NCI-H1417 treated with DMSO at 0.1 percent for 48 hours (cell line): ENCODE results near the gene AIFM3.

ENCODE experiments used
- DNase-seq: peaks from one replicate; lab custom pipeline; 2025; lab: John Stamatoyannopoulos, UW

The AIFM3 gene

GRCh38 chr22:20991252-20992055 is 24.4 kb downstream of the AIFM3 start:
- DNase-seq = no peak

DNA sequence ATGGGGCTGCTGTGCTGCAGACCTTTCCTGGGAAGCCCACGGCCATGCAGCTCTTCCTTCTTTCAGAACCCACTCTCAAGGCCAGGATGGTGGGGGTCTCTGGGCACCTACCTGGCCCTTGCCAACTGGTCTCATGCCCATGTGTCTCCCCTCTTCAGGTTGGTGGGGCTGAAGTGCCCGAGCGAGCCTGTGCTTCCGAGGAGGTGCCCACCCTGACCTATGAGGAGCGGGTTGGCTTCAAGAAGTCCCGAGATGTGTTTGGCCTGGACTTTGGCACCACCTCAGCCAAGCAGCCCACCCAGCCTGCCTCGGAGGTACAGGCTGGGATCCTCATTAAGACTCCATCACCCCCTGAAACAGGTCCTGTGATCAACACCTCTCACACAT is 25.0 kb downstream of the AIFM3 start:
- no peak for DNase-seq

DNA sequence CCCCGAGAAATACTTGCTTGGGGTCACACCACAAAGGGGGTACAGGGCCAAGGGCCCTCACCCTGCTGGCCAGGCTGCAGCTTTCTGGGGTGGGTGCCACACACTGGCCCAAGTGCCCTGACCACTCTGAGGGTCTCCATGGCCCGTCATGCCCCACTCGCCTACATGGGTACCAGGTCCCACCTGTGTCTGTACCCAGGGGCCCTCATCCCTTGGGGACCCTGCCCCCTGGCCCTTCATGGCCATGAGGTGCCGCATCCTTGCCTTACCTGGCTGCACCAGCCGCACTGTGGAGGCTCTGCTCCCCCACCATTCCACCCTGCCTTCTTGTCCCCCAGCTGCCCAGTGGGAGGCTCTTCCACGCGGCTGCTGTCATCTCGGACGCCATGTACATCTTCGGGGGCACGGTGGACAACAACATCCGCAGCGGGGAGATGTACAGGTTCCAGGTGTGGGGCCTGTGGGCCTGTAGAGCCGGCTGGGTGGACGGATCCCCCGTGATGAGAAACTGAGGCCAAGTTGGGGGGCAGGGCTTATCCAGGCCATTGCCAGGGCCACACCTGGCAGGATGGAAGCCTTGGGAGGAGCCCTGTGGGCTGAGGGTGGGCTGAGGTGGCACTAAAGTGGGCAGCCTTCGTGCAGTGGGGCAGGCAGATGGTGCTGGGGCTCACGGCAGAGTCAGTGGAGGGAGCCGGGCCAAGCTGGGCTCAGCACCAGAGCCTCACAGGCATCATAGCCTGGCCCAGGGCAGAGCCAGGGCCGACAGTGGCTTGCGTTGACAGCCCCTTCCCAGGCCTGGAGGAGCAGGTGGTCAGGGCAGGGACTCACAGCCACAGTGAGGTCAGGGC is 25.6 kb downstream of the AIFM3 start:
- DNase-seq = no peak

DNA sequence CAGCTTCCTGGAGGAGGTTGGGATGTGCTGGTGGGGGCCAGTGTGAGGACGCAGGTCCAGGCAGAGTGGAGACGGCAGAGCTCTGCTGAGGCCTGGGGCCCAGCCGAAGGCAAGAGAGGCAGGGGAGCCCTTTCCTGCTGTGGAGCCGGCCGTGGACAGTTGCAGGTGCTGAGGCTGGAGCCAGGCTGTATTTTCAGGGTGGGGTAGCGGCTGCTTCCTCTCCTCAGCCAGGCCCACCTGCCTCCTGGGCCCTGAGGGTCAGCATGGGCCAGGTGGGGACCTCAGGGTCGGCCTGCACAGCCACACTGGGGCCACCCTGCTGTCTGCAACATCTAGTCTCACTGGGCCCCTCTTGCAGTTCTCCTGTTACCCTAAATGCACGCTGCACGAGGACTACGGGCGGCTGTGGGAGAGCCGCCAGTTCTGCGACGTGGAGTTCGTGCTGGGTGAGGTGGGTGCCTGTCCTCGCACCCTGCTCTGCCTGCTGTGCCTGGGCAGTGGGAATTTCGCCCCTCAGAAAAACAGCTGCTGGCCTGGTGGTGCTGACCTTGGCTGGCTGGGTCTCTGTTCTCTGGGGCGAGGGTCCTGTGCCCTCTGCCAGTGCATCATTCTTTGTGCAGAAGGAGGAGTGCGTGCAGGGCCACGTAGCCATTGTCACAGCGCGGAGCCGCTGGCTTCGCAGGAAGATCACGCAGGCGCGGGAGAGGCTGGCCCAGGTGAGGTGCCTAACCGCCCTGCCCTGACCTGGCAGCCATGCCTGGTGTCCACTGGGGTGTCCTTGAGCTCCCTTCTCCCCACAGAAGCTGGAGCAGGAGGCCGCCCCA is 26.5 kb downstream of the AIFM3 start:
- DNase-seq = no peak

DNA sequence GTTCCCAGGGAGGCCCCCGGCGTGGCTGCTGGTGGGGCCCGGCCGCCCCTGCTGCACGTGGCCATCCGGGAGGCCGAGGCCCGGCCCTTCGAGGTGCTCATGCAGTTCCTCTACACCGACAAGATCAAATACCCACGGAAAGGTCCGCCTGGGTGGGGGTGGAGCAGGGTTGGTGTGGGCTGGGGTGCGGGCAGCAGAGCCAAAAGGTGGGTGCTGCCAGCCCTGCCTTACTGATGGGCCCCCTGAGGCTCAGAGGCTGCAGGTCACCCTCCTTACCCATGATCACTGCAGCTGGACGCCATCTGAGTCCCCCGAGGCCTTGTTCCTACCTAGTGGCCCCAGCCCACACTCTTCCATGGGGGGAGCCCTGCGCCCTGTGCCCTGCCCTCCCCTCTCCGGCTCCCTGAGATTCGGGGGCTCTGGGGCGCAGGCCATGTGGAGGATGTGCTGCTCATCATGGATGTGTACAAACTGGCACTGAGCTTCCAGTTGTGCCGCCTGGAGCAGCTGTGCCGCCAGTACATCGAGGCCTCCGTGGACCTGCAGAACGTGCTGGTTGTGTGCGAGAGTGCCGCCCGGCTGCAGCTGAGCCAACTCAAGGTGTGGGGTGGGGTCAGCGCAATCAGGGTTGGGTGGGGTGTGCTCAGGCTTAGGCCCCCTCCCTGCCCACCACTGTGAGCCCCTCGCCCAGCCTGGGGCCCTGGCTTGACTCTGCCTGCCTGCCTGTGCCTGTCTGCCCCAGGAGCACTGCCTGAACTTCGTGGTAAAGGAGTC is 27.3 kb downstream of the AIFM3 start:
- DNase-seq = no peak

- DNase-seq = no peak
Measured at GRCh38 chr22:20994902-20995241, 27.8 kb downstream of the AIFM3 start.

DNA sequence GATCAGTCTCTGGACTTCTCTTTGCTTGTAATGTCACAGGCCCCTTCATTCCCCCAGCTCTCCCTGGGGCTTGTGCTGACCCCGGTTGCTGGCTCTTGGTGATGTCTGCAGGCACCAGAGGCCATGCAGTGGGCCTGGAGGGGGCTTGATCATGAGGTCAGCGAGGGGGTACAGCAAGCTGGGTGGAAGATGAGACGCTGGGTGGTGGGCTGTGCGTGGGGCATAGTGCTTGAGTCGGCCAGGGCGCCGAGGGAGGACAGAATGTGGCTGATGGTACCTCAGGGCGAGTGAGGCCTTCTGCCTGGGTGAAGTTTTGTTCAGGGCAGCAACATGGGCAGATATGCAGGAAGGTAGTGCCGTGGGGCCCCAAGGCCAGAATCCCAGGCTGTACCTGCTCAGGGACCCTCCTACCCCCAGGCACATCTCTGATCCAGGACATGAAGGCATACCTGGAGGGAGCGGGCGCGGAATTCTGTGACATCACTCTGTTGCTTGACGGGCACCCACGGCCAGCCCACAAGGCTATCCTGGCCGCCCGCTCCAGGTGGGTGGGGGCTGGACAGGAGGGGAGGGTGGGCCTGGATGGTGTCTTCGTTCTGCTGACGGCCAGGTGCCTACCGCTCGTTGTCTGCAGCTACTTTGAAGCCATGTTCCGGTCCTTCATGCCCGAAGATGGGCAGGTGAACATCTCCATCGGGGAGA is 28.4 kb downstream of the AIFM3 start:
- DNase-seq = no peak

DNA sequence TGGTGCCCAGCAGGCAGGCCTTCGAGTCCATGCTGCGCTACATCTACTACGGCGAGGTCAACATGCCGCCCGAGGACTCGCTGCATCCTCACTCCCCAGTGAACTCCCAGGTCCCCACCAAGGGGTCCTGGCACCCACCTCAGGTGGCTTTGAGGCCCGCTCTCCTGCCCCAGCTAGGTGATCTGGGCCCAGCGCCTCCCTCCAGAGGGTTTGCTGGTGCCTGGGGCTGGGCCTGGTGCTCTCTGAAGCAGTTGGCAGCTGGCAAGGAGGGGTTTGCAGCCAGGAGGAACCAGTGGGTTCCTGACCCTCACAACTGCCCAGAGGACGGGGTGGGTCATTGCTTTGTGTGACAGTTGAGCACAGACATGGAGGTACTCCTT is 29.0 kb downstream of the AIFM3 start:
- no peak for DNase-seq

- DNase-seq = no peak
Measured at GRCh38 chr22:20996598-20997535, 29.8 kb downstream of the AIFM3 start.

- DNase-seq = no peak
Measured at GRCh38 chr22:20997536-20998257, 30.6 kb downstream of the AIFM3 start.

DNA sequence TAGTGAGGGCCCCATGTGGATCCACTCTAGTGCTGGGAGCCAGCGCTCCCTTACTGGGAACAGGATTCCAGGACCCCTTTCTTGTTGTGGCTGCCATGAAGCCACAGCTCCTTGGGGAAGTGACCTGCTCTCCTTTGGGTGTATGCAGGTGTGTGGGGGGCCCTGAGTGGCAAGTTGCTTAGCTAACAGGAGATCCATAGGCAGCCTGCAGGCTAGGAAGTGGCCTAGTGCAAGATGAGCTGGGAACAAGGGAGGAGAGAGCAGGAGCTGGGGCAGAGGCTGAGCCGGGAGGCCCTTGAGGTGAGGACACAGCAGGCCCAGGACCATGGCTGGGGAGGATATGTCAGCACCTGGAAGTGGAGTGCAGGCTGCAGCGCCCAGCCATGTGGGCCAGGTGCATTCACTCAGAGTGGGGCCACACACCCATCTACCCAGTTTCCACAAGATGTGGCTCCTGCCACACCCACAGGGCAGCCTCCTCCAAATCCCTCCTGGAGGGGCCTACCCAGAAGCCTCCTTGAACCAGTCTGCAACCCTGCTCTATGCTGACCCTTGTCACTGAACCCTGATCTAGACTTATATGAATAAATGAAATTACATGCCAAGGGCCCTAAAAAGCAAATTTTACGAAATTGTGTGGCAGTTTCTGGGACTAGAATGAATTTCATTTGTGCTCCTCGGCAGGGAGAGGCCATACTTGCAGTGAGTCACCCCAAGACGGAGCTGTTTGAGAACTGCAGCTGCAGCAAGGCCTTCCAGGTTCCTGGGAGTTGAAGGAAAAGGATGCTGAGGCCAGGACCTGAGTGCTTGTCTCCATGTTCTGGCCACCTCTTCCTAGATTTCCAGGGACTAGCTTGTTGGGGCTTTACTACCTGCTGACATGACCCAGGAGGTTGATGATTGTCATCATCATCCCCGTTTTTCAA is 31.6 kb downstream of the AIFM3 start:
- DNase-seq = no peak

GRCh38 chr22:20999350-21000206 is 32.5 kb downstream of the AIFM3 start:
- no peak for DNase-seq

DNA sequence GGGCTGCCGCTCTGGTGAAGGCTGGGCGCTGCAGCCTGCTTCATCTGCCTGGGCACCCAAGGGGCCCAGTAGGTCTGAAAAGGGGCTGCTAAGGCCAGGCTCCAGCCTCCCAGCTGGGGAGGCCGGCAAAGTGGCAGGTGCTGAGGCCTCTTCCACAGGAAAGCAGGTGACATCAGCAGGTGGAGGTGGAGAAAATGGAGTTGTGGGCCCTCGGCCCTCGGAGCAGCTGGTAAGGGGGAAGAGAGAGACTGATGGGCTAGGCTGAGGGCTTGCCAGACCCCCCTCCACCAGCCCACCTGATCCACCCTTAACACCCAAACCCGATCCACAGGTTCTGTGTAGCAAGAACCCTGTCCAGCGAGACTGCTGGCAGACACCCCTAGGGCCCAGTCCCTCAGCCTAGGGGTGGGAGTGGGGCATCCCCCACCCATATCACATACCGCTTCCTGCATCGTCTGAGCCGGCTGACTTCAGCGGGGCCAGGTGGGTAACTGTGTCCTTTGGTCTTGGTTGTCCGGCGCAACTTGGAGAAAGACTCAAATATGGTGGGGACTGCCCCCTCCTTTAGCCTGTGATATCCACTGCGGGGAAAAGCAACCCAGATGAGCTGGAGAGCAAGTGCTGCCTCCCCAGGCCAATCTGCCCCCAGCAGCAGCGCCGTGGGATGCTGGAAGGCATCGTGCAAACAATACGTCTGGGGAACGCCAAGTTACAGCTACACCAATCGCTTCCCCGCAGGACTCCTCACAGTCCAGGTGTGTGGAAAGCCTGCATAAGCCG is 33.3 kb downstream of the AIFM3 start:
- DNase-seq = no peak

GRCh38 chr22:21000987-21001600 is 34.0 kb downstream of the AIFM3 start:
- DNase-seq = no peak

- peak; percentile 66 for DNase-seq
Measured at GRCh38 chr22:21001601-21002325, 34.7 kb downstream of the AIFM3 start, which contains the start of gene THAP7. TSS of gene THAP7 (minus strand) at chr22:21002118. CDS start at chr22:21001911, 207 bp downstream.
